Activated T-cell treated with anti-CD3 and anti-CD28 coated beads for 24 hours (primary cell): Measurements from ENCODE around the gene POLA1.

Experiments used
- DNase-seq: peaks from one replicate; pipeline ENCODE4 v3.0.0-alpha.2; 2020; ENCODE audit warnings: low read depth

POLA1 gene

DNA sequence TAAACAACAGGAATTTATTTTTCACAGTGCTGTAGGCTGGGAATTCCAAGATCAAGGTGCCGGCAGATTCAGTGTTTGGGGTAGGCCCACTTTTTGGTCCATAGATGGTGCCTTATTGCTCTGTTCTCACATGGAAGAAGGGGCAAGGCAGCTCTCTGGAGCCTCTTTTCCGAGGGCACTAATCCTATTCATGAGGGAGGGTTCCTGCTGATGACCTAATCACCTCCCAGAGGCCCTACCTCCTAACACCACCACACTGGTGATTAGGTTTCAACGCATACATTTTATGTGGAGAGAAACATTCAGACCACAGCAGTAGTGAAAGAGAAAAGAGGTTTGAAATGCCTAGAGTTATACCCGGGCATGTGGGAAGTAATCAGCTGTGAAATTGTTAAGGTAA is 1.4 kb upstream of the POLA1 start:
- DNase-seq: no peak

- DNase-seq: no peak
These were observed 1.1 kb downstream of the POLA1 start for GRCh38 chrX:24694825-24695224.

GRCh38 chrX:24696294-24696693 is 2.6 kb downstream of the POLA1 start:
- no peak for DNase-seq

DNA sequence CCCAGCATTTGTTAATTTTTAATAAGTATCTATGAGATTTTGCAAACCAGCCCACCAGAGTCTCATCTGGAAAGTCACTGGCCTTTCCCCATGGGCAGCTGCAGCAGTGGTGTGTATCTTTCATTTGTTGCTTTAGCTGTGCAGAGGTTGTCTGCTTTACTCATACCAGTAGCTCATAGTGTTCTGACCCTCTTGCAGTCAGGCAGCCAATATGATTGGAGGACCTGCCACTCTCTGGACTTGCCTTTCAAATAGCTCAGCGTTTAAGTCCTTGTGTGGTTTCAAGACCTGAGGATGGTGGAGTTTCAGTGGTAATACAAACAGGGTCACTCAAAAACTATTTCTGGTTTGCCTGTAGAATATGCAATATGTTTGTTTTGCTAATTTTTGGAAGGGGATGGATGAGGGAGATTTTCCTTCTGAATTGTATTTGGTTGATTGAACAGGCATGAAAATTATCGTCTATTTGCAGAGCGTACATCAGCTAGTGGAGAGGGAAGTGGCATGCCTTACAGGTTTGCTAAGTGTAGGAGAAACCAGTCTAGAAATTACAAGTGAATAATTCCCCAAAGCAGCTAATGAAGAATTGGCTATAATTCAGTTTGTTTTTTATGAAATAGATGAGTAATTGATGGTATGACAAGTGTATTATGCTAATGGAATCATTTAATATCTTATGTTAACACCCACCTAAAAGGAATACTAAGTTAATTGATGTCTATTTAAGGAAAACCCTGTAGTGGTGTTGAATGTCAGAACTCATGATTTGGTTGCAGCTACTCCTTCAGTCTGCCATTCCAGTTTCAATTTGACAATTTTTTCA is 8.9 kb downstream of the POLA1 start:
- DNase-seq: no peak

GRCh38 chrX:24703185-24703494 is 9.4 kb downstream of the POLA1 start:
- no peak for DNase-seq

DNA sequence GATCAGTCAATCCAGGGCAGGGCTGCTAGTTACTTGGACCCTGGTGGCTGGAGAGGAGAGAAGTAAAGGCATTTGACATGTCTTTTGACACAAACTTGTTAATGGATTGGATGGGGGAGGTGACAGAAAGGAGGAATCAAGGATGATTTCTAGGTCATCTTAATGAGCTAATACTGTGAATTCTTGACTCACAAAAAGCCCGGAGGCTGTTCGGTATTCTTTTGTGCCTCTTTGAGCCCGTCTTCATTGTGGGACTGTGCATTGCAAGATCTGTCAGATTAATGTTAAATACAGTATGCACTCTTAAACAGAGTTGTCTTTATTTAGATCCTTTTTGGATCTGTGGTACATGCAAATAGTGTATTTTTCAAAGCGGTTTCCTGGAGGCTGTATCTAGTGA is 25.1 kb downstream of the POLA1 start:
- DNase-seq: no peak

GRCh38 chrX:24720036-24720435 is 26.3 kb downstream of the POLA1 start:
- no peak for DNase-seq

DNA sequence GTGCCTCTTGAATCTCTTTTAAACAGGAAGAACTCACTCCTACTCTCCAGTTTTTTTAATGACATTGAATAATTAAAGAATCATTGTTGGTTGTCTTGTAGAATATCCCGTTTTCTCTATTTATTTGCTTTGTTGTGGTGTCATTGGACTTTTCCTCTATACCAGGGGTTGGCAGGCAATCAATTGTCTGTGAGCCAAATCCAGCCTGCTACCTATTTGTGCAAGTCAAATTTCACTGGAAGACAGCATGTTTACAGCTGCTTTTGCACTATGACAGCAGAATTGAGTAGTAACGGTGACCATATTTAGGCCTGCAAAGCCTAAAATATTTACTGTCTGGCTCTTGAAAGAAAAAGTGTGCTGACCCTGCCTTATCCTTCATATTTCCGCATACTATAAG is 34.8 kb downstream of the POLA1 start:
- no peak for DNase-seq

GRCh38 chrX:24732766-24733500 is 39.2 kb downstream of the POLA1 start:
- no peak for DNase-seq

GRCh38 chrX:24741330-24741729 is 47.6 kb downstream of the POLA1 start:
- no peak for DNase-seq

DNA sequence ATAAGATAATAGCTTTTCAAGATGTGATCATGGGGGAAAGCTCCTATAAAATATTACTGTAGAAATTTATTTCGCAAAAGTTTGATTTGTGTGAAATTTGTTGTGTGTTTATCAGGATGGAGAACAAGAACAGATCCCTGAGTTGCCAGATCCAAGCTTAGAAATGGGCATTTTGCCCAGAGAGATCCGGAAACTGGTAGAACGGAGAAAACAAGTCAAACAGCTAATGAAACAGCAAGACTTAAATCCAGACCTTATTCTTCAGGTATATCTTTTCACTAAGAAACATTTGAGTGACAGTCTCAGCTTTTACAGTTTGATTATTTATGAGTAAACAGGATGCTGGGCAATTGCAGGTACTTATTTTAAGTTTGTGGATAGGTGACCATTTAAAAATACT is 54.5 kb downstream of the POLA1 start:
- no peak for DNase-seq

GRCh38 chrX:24759786-24760185 is 66.1 kb downstream of the POLA1 start:
- DNase-seq: no peak

- no peak for DNase-seq
These were observed 66.8 kb downstream of the POLA1 start for GRCh38 chrX:24760363-24761000.

DNA sequence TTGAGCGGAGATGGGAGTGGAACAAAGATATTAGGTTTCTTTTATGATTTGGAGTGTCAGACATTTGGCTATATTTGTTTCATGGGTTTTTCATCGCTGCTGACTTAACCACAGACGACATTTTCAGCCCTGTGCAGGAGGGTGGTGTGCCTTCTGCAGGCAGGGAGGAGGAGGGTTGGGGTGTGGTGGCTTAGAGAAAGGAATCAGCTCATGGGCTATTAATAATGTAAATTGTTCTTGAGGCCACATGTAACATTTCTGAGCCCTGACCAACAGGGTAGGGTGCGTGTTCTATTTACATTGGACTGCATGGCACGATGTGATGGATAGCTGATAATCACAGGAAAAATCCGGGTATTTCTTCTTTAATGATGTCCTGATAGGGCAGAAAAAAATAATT is 67.6 kb downstream of the POLA1 start:
- no peak for DNase-seq

DNA sequence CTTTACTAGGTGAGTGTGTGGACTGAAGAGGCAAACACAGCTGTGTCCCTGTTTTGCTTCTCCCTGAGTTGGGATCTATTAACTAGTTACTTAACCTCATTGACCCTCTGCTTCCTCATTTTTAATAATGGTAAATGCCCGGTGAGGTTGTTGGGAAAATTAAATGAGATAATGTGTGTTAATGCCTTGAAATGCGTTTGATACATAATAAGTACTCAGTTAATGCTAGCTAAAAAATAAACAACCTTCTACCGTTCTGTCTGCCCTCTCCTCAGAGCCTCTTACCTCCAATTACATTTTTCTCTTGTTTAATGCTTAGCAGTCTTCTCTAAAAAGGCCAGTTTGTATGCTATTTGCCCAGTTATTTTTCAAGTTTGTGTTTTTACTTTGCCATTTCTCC is 70.3 kb downstream of the POLA1 start:
- DNase-seq: no peak

- DNase-seq: no peak
These were observed 73.8 kb downstream of the POLA1 start for GRCh38 chrX:24767557-24767956.

- DNase-seq: no peak
These were observed 74.8 kb downstream of the POLA1 start for GRCh38 chrX:24768556-24768955.

GRCh38 chrX:24774650-24775049 is 80.9 kb downstream of the POLA1 start:
- no peak for DNase-seq

DNA sequence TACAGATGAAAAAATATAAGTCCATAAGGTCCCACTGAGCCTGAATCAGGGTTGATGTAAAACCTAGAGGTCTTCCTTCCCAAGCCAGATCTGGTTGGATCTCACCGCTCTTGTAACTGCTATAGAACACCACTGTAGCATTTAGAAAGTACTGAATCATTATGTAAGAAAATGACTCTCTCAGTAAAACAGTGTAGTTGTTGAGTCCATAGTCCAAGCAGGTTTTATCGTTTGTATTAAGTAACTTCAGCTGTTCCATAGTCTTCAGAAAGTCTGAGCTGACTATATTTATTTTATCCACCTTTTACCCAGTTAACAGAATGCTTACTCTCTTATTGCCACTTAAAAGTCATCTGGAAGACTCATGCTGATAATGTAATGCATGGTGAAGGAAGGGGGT is 82.2 kb downstream of the POLA1 start:
- no peak for DNase-seq

DNA sequence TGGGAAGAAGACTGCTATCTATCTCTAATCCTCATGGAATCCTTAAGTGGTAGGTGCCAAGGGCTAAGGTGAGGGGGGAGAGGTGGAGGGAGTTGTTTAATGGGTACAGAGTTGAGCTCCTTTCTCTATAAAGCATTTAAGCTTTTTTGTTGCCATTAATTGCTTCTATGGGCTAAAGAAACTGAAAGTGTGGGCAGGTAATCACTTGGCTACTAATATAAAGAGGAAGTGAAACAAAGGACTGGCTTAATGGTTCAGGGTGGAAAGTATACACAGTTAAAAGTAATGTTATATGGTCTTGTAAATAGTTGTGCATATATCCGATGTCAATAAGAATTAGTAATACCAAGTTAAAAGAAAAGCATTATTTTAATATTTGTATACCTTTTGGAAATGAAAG is 83.9 kb downstream of the POLA1 start:
- no peak for DNase-seq

DNA sequence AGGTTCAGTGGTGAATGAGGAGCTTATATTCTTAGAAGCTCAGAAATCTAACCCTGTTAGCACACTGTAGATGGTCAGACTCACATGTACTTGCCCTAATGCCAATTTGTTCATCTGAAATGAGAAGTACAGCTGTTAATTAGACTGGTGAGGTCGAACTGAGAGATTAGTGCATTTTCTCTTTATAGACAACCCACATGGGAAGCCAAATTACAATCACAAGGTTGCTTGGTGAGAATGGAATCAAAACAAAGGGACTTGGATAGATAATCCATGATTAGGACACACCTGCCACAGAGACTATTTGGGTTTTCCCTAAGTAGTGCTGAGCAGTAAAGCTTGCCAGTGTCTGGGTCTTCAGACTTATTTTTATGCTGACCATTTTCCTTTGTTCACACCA is 88.3 kb downstream of the POLA1 start:
- DNase-seq: no peak

DNA sequence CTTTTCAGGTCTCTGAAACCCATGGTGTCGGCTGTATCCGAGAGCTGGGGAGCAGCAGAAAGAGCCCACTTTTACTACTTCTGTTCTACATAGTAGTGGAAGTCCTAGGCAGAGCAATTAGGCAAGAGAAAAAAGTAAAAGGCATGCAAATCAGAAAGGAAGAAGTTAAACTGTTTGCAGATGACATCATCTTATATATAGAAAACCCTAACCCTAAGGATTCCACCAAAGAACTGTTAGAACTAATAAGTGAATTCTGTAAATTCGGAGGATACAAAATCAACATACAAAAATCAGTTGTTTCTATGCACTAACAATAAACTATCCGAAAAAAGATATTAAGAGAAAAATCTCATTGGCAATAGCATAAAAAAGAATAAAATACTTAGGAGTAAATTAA is 95.3 kb downstream of the POLA1 start:
- DNase-seq: no peak

GRCh38 chrX:24790166-24790565 is 96.4 kb downstream of the POLA1 start:
- DNase-seq: no peak
